Transverse colon (tissue), 3 donors: ENCODE measurements around the gene LSAMP.

Experiments
- POLR2A ChIP-seq: fragments of 450-650 bp; IDR thresholded peaks from one replicate; pipeline ENCODE4 v1.6.1; 2016; ENCODE audit warnings: antibody characterized with exemption, mild to moderate bottlenecking, moderate library complexity
- POLR2AphosphoS5 ChIP-seq, 3 donors: sonication (generic); formaldehyde crosslinking; IDR thresholded peaks; one replicate each; pipeline ENCODE4 v1.6.1; 2016; ENCODE audit warnings: antibody characterized with exemption in 3 of 3

- TF ChIP-seq POLR2AphosphoS5 (IDR thresholded peaks at IDR 0.05), result no peak
- TF ChIP-seq POLR2A, result no peak
Observed at GRCh38 chr3:116077059-116077458, 368.2 kb downstream of the LSAMP start.
